Uterus (tissue), 4 donors: ENCODE results near the gene PALD1. TPM values are rescaled to one million over a fixed set of nuclear protein-coding genes. Genes with fewer than 3 reads are reported as not detected.

Experiments used
- DNase-seq, 2 donors: peaks; one replicate each; pipeline ENCODE4 v3.0.0-alpha.2; 2019 to 2020
- H3K27ac ChIP-seq, 2 donors: fragments of 200-600 bp; sonication (generic); 1 replicate in 1 of 2; 2 replicates in 1 of 2; pipeline ENCODE4 v1.5.1; 2016 to 2018
- H3K27me3 ChIP-seq, 2 donors: fragments of 200-600 bp; sonication (generic); one replicate each; pipeline ENCODE4 v1.5.1; 2018 to 2019; ENCODE audit warnings: control low read depth in 1 of 2
- H3K36me3 ChIP-seq, 2 donors: fragments of 200-600 bp; sonication (generic); one replicate each; pipeline ENCODE4 v1.5.1; 2019; ENCODE audit warnings: control low read depth in 1 of 2
- H3K4me1 ChIP-seq, 2 donors: fragments of 200-600 bp; sonication (generic); one replicate each; pipeline ENCODE4 v1.5.1; 2018 to 2019; ENCODE audit warnings: control low read depth in 1 of 2
- H3K4me3 ChIP-seq, 2 donors: fragments of 200-600 bp; sonication (generic); 1 replicate in 1 of 2; 2 replicates in 1 of 2; pipeline ENCODE4 v1.5.1; 2018 to 2019; ENCODE audit warnings: mild to moderate bottlenecking in 1 of 2
- H3K9me3 ChIP-seq, 2 donors: fragments of 200-600 bp; sonication (generic); one replicate each; pipeline ENCODE4 v1.5.1; 2019; ENCODE audit warnings: control low read depth in 1 of 2
- CTCF ChIP-seq, 4 experiments: fragments of 200-600 bp in 2 of 4; fragments of 450-650 bp in 2 of 4; sonication (generic) in 2 of 4; IDR thresholded peaks; one replicate each; pipeline ENCODE4 v1.5.1; 2016 to 2019; ENCODE audit warnings: antibody characterized with exemption in 4 of 4, mild to moderate bottlenecking in 2 of 4, moderate library complexity in 1 of 4
- POLR2A ChIP-seq, 2 donors: fragments of 450-650 bp; IDR thresholded peaks; one replicate each; pipeline ENCODE4 v1.6.1; 2016; ENCODE audit warnings: antibody characterized with exemption in 2 of 2, mild to moderate bottlenecking in 1 of 2, moderate library complexity in 1 of 2
- intact Hi-C: fragments of 100-400 bp; cut with DNase I; formaldehyde crosslinking; loops from one replicate; pipeline ENCODE4 v1.15.1; 2023; ENCODE audit warnings: low total_unique reads
- total RNA-seq, 4 donors: library from RNA; depleted of rRNA in 3 of 4; stranded (reverse); fragments of >200 nt in 3 of 4; gene quantifications; one replicate each; pipeline versions ENCODE4 v1.1.0 to v1.2.4, GENCODE V29; 2014 to 2023
- donor health status: DM: yes; HTN: yes; CAD: no.

Gene PALD1
- total RNA-seq, 4 donors from 2014 or later: 1.8 to 21.6 (median 10.3) TPM

DNA sequence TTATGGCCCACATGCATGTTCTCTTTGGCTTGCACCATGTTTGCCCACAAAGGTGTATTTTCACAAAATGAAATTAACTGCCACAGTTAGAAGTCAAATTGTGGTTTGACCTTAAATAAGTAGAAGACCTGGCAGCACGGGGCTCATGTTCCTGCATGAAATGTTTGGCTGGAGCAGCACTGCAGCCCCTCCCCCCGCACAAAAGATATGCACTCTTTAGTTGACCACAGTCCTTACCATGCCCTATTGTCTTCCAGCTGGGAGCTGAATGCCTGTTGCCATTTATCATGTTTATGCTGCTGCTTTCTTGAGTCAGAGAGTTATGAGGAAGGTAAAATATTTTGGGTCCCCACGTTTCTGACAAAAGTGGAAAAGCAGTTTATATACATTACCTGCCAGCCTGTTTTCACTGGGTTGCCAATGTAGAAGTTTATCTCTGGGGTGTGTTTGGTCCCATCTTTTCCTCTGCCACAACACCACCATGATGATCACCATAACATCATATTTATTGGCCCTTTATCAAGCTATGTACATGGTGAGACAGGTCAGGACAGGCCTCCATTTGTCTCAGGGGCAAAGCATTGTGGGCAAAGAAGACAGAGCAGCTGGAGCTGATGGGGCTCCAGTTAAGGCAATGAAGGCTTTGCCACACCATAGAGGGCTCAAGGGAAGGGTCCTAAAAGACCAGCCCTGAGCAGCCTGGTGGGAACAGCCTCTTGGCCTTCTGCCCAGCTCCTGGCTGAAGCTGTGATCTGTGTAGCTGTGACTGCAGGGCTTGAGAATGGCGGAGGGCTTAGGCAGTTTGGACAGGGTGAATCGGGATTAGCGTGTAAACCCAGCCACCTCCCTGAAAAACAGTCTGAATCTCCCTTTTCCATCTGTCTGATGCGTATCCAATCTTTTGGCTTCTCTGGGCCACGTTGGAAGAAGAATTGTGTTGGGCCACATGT, 118.6 kb downstream of the PALD1 start:
- Histone ChIP-seq H3K4me3 (no peak overlapping the region), H3K27me3 (no peaks in the 10 kb centered on the region), H3K9me3 (no peaks in the 10 kb centered on the region), H3K27ac (no peak overlapping the region), H3K4me1 (no peaks in the 10 kb centered on the region), H3K36me3 (no peaks in the 10 kb centered on the region)
- no peak for TF ChIP-seq CTCF (IDR thresholded peaks at IDR 0.05)
- TF ChIP-seq POLR2A (IDR thresholded peaks at IDR 0.05): no peak
- DNase-seq: no peak
- intact Hi-C loops: no loop called here

DNA sequence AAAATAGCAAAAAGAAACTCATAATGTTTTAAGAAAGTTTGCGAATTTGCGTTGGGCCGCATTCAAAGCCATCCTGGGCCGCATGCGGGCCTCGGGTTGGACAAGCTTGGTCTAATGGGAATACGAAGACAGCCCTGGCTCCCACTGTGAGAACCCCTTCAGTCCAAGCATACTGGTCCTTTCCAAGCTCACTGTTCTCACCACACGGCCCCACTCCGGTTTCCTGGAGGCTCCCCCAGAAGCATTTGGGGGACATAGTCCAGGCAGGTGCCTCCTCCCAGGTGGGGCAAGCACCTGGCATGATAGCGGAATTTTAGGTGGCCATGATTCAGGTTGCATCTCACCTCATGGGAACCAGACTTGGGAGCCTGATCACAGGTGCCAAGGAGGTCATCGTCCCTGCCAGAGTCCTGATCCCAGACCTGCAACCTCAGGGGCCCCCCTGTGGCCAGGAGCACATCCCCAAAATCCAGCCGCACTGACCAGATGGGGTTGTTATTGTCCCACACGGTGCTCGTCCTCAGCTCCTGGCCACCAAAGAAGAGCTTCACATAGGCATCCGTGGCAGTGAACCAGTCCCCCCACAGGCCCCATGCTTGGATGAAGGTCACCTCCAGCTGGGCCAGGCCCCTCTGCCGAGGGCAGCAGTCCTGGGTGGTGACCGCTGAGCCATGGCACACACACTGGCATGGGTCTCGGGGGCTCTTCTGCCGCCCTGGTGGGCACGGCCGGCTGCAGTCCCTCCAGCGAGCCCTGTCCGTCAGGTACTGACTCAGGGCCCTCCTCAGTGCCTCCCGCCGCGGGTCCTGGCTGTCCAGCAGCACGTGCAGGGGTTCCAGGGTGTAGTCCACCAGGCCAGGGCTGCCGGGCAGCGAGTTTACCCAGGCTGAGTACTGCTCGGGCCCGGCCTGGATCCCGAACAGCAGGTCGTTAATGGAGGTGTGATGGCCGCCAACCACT, 119.6 kb downstream of the PALD1 start:
- Histone ChIP-seq H3K4me3 (no peak overlapping the region), H3K4me1 (no peaks in the 10 kb centered on the region), H3K27ac (no peak overlapping the region), H3K27me3 (no peaks in the 10 kb centered on the region), H3K9me3 (no peaks in the 10 kb centered on the region), H3K36me3 (no peaks in the 10 kb centered on the region)
- intact Hi-C loops: no loop called here
- DNase-seq: no peak
- TF ChIP-seq CTCF (IDR thresholded peaks at IDR 0.05) (no peak), POLR2A (IDR thresholded peaks at IDR 0.05) (no peak)

DNA sequence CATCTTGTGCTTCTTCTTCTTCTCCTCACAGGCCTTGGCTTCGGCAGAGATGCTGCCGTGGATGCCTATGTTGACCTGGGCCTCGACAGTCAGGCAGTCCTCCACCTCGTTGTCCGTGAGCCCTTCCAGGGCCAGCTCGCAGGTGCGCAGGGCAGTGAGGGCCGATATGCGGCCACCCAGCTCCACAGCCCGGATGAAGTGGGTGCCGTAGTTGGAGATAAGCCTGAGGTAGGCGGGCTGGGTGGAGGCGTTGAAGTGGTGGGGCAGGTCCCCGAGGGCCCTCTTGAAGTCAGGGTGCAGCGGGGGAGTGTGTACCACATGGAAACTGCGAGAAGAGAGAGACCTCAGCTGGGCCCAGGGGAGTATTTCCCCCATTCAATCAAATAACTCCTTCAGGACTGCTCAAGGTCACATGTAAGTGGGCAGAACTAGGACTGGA, 120.3 kb downstream of the PALD1 start:
- no peaks in the 10 kb centered on the region for H3K9me3 ChIP-seq
- H3K27ac ChIP-seq: no peak overlapping the region
- H3K4me3 ChIP-seq: no peak overlapping the region
- no peaks in the 10 kb centered on the region for H3K36me3 ChIP-seq
- H3K27me3 ChIP-seq: no peaks in the 10 kb centered on the region
- no peaks in the 10 kb centered on the region for H3K4me1 ChIP-seq
- DNase-seq: no peak
- intact Hi-C loops: no loop called here
- TF ChIP-seq CTCF (IDR thresholded peaks at IDR 0.05) (no peak), POLR2A (IDR thresholded peaks at IDR 0.05) (no peak)

- intact Hi-C loops: no loop called here
- H3K4me3 ChIP-seq: no peak overlapping the region
- no peak for TF ChIP-seq CTCF (IDR thresholded peaks at IDR 0.05)
- no peak for TF ChIP-seq POLR2A (IDR thresholded peaks at IDR 0.05)
- DNase-seq: no peak
- H3K9me3 ChIP-seq: no peaks in the 10 kb centered on the region
- H3K36me3 ChIP-seq: no peaks in the 10 kb centered on the region
- H3K4me1 ChIP-seq: no peaks in the 10 kb centered on the region
- H3K27ac ChIP-seq: no peak overlapping the region
- H3K27me3 ChIP-seq: no peaks in the 10 kb centered on the region
Observed at GRCh38 chr10:70599319-70599718, 120.8 kb downstream of the PALD1 start.
